ENCODE measurements around the gene HPX. TPM values are rescaled to one million over a fixed set of nuclear protein-coding genes. Genes with fewer than 3 reads are reported as not detected.

Gene HPX
- total RNA-seq, 1 donor from 2014 or later: 9.6 TPM

- H3K4me1 Mint-ChIP-seq (ENCODE audit: low read depth, unreplicated experiment): no peaks in the 10 kb centered on the region
- H3K27me3 Mint-ChIP-seq (ENCODE audit: unreplicated experiment): no peaks in the 10 kb centered on the region
- H3K27ac Mint-ChIP-seq (ENCODE audit: unreplicated experiment): no peak overlapping the region
- TF ChIP-seq CTCF (IDR thresholded peaks at IDR 0.05; ENCODE audit: partially characterized antibody, unreplicated experiment): no peak
- H3K36me3 Mint-ChIP-seq (ENCODE audit: unreplicated experiment): no peaks in the 10 kb centered on the region
- no peak for DNase-seq
- H3K4me3 Mint-ChIP-seq (ENCODE audit: unreplicated experiment): no peak overlapping the region
- H3K9me3 Mint-ChIP-seq (ENCODE audit: unreplicated experiment): no peaks in the 10 kb centered on the region
Observed at GRCh38 chr11:6448574-6448973, 7.8 kb upstream of the HPX start.

GRCh38 chr11:6443269-6444003, 2.6 kb upstream of the HPX start:
- Mint-ChIP-seq H3K27me3 (ENCODE audit: unreplicated experiment) (no peaks in the 10 kb centered on the region), H3K9me3 (ENCODE audit: unreplicated experiment) (no peaks in the 10 kb centered on the region), H3K36me3 (ENCODE audit: unreplicated experiment) (no peaks in the 10 kb centered on the region), H3K27ac (ENCODE audit: unreplicated experiment) (no peak overlapping the region), H3K4me3 (ENCODE audit: unreplicated experiment) (no peak overlapping the region), H3K4me1 (ENCODE audit: low read depth, unreplicated experiment) (no peaks in the 10 kb centered on the region)
- DNase-seq: peak; percentile 63
- peak; percentile 83 for TF ChIP-seq CTCF (IDR thresholded peaks at IDR 0.05; ENCODE audit: partially characterized antibody, unreplicated experiment)

DNA sequence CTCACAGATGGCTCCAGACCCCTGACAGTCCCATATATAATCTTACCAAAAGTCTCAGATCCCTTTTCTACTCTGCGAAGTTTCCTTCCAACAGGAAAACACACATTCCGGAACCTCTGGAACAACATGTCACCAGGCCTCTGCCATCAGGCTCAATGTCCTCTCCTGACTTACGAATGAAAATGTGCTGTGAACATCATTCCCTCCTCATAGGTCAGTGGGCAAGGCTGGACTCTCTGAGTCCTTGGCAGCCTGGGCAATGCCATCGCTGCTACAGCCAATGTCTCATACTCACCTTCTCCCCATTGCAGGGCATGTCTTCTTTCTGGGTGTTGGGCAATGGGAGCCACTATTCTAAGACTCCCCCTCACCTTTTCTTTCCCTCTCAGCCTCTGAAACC, 1.7 kb upstream of the HPX start:
- Mint-ChIP-seq H3K27me3 (ENCODE audit: unreplicated experiment) (no peaks in the 10 kb centered on the region), H3K36me3 (ENCODE audit: unreplicated experiment) (no peaks in the 10 kb centered on the region), H3K27ac (ENCODE audit: unreplicated experiment) (no peak overlapping the region), H3K4me3 (ENCODE audit: unreplicated experiment) (no peak overlapping the region), H3K9me3 (ENCODE audit: unreplicated experiment) (no peaks in the 10 kb centered on the region), H3K4me1 (ENCODE audit: low read depth, unreplicated experiment) (no peaks in the 10 kb centered on the region)
- TF ChIP-seq CTCF (IDR thresholded peaks at IDR 0.05; ENCODE audit: partially characterized antibody, unreplicated experiment): no peak
- DNase-seq: no peak

- H3K27me3 Mint-ChIP-seq (ENCODE audit: unreplicated experiment): no peaks in the 10 kb centered on the region
- no peak overlapping the region for H3K27ac Mint-ChIP-seq (ENCODE audit: unreplicated experiment)
- DNase-seq: peak; percentile 55
- no peaks in the 10 kb centered on the region for H3K36me3 Mint-ChIP-seq (ENCODE audit: unreplicated experiment)
- no peak overlapping the region for H3K4me3 Mint-ChIP-seq (ENCODE audit: unreplicated experiment)
- no peaks in the 10 kb centered on the region for H3K4me1 Mint-ChIP-seq (ENCODE audit: low read depth, unreplicated experiment)
- peak; percentile 64 for TF ChIP-seq CTCF (IDR thresholded peaks at IDR 0.05; ENCODE audit: partially characterized antibody, unreplicated experiment)
- no peaks in the 10 kb centered on the region for H3K9me3 Mint-ChIP-seq (ENCODE audit: unreplicated experiment)
Observed at GRCh38 chr11:6438979-6439571, 1.7 kb downstream of the HPX start.

DNA sequence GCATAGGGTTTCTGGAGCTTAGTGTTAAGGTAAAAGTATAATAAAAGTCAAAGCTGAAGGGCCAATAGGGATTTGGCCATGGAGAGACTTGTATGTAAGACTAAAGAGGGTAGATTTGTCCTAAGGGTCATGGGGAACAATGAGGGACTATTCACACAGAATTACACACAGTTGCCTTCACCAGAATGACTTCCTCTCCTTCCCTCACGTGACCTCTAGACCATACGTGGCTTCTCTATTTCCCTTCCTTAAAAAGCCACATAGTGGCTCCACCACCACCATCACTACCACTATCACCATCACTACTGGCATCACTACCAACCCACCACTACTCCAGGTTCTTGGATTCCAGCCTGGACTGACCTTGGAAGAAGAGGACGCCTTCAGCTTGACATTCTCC, 2.8 kb downstream of the HPX start:
- H3K9me3 Mint-ChIP-seq (ENCODE audit: unreplicated experiment): peaks cover 2% of the 10 kb centered on the region
- H3K4me3 Mint-ChIP-seq (ENCODE audit: unreplicated experiment): no peak overlapping the region
- TF ChIP-seq CTCF (IDR thresholded peaks at IDR 0.05; ENCODE audit: partially characterized antibody, unreplicated experiment): no peak
- H3K4me1 Mint-ChIP-seq (ENCODE audit: low read depth, unreplicated experiment): no peaks in the 10 kb centered on the region
- H3K27me3 Mint-ChIP-seq (ENCODE audit: unreplicated experiment): peaks cover 2% of the 10 kb centered on the region
- no peak for DNase-seq
- no peak overlapping the region for H3K27ac Mint-ChIP-seq (ENCODE audit: unreplicated experiment)
- peaks cover 4% of the 10 kb centered on the region for H3K36me3 Mint-ChIP-seq (ENCODE audit: unreplicated experiment)

Data from glutamatergic neuron (in vitro differentiated cells).